ENCODE data around the gene SMC1B. TPM values are rescaled to one million over a fixed set of nuclear protein-coding genes. Genes with fewer than 3 reads are reported as not detected.

SMC1B gene
- total RNA-seq, 1 experiment from 2014 or later, result 0.10 TPM

GRCh38 chr22:45305456-45306075 is 107.8 kb downstream of the SMC1B start:
- no TSS peak for BruUV-seq (replicated peaks)
- DNase-seq (ENCODE audit: low read depth, low spot score) (no peak), ATAC-seq (no peak)
- intact Hi-C loops (cut with micrococcal nuclease; ENCODE audit: unreplicated experiment), result no loop called here
- H3K4me3 ChIP-seq (ENCODE audit: low read depth in 2 of 2, low read length in 2 of 2), result no peak overlapping the region
- H3K9me3 ChIP-seq (ENCODE audit: control insufficient read depth, insufficient read depth, low read depth, low read length), result no peaks in the 10 kb centered on the region
- in situ Hi-C loops (cut with HindIII; ENCODE audit: low pct_unique_long_range_greater_than_20kb, low sequenced_read_pairs), result no loop called here
- H3K4me1 ChIP-seq (ENCODE audit: control insufficient read depth, insufficient read depth, low read length), result peaks cover 7% of the 10 kb centered on the region; the same call in 1 of the 2 replicates
- no peak overlapping the region for H3K27ac ChIP-seq (ENCODE audit: low read length)
- H3K36me3 ChIP-seq (ENCODE audit: control insufficient read depth, insufficient read depth, low read length), result peaks cover 2% of the 10 kb centered on the region; the same call in 1 of the 2 replicates
- POLR2A ChIA-PET, result no interaction called here
- no peaks in the 10 kb centered on the region for H3K27me3 ChIP-seq (ENCODE audit: control insufficient read depth, insufficient read depth, low read length)
- CTCF ChIA-PET, result interaction anchor here (0.9 kb wide), 1 partner anchor 19 kb away, joined by 3 read pairs; no protein-coding TSS in a partner anchor
- TF ChIP-seq, protein P1, sequence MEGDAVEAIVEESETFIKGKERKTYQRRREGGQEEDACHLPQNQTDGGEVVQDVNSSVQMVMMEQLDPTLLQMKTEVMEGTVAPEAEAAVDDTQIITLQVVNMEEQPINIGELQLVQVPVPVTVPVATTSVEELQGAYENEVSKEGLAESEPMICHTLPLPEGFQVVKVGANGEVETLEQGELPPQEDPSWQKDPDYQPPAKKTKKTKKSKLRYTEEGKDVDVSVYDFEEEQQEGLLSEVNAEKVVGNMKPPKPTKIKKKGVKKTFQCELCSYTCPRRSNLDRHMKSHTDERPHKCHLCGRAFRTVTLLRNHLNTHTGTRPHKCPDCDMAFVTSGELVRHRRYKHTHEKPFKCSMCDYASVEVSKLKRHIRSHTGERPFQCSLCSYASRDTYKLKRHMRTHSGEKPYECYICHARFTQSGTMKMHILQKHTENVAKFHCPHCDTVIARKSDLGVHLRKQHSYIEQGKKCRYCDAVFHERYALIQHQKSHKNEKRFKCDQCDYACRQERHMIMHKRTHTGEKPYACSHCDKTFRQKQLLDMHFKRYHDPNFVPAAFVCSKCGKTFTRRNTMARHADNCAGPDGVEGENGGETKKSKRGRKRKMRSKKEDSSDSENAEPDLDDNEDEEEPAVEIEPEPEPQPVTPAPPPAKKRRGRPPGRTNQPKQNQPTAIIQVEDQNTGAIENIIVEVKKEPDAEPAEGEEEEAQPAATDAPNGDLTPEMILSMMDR (IDR thresholded peaks at IDR 0.05), result no peak
- TF ChIP-seq POLR2AphosphoS5 (IDR thresholded peaks at IDR 0.05; ENCODE audit: low read depth, low read length) (no peak), REST (IDR thresholded peaks at IDR 0.05; ENCODE audit: insufficient read depth in 1 of 2, low read depth in 2 of 2, low read length in 1 of 2) (no peak), TCF7L2 (IDR thresholded peaks at IDR 0.05; ENCODE audit: low read depth, low read length) (no peak), SIN3A (IDR thresholded peaks at IDR 0.05; ENCODE audit: borderline replicate concordance, insufficient read depth, low read depth, low read length) (no peak)

DNA sequence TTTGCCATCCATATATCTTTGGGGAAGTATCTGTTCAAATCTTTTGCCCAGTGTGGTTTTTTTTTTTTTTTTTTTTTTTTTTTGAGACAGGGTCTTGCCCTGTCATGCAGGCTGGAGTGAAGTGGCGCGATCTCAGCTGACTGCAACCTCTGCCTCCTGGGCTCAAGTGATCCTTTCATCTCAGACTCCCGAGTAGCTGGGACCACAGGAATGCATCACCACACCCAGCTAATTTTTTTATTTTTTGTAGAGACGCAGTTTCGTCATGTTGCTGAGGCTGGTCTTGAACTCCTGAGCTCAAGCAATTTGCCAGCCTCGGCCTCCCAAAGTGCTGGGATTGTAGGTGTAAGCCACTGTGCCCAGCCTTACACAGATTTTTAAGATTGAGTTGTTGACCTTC is 108.4 kb downstream of the SMC1B start:
- ChIA-PET CTCF (interaction anchor here (0.9 kb wide), 1 partner anchor 18 kb away, joined by 3 read pairs; no protein-coding TSS in a partner anchor), POLR2A (no interaction called here)
- no peak overlapping the region for H3K4me3 ChIP-seq (ENCODE audit: low read depth in 2 of 2, low read length in 2 of 2)
- H3K27ac ChIP-seq (ENCODE audit: low read length), result no peak overlapping the region
- ATAC-seq, result no peak
- H3K9me3 ChIP-seq (ENCODE audit: control insufficient read depth, insufficient read depth, low read depth, low read length), result no peaks in the 10 kb centered on the region
- no TSS peak for BruUV-seq (replicated peaks)
- in situ Hi-C loops (cut with HindIII; ENCODE audit: low pct_unique_long_range_greater_than_20kb, low sequenced_read_pairs), result no loop called here
- intact Hi-C loops (cut with micrococcal nuclease; ENCODE audit: unreplicated experiment), result no loop called here
- no peak for DNase-seq (ENCODE audit: low read depth, low spot score)
- H3K27me3 ChIP-seq (ENCODE audit: control insufficient read depth, insufficient read depth, low read length), result no peaks in the 10 kb centered on the region
- no peaks in the 10 kb centered on the region; the same call in 1 of the 2 replicates for H3K36me3 ChIP-seq (ENCODE audit: control insufficient read depth, insufficient read depth, low read length)
- TF ChIP-seq TCF7L2 (IDR thresholded peaks at IDR 0.05; ENCODE audit: low read depth, low read length) (no peak), SIN3A (IDR thresholded peaks at IDR 0.05; ENCODE audit: borderline replicate concordance, insufficient read depth, low read depth, low read length) (no peak), REST (IDR thresholded peaks at IDR 0.05; ENCODE audit: insufficient read depth in 1 of 2, low read depth in 2 of 2, low read length in 1 of 2) (no peak), POLR2AphosphoS5 (IDR thresholded peaks at IDR 0.05; ENCODE audit: low read depth, low read length) (no peak)
- TF ChIP-seq, protein P1 (IDR thresholded peaks at IDR 0.05), result no peak
- H3K4me1 ChIP-seq (ENCODE audit: control insufficient read depth, insufficient read depth, low read length), result peaks cover 7% of the 10 kb centered on the region; the same call in 1 of the 2 replicates
